HG02884 (cell line): ENCODE results near the gene ZMYND12.
"Not testable (repeated sequence)": the region's sequence is repeated elsewhere in the genome, so short reads cannot be mapped to it uniquely, and the experiment has no call there.

Experiments used
- ATAC-seq: cut with Tn5 transposase; IDR thresholded peaks from one replicate; pipeline ENCODE4 v1.9.1; 2021; ENCODE audit warnings: mild to moderate bottlenecking, moderate library complexity; ENCODE audit not compliant: unreplicated experiment

The ZMYND12 gene, protein sequence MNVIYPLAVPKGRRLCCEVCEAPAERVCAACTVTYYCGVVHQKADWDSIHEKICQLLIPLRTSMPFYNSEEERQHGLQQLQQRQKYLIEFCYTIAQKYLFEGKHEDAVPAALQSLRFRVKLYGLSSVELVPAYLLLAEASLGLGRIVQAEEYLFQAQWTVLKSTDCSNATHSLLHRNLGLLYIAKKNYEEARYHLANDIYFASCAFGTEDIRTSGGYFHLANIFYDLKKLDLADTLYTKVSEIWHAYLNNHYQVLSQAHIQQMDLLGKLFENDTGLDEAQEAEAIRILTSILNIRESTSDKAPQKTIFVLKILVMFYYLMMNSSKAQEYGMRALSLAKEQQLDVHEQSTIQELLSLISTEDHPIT

DNA sequence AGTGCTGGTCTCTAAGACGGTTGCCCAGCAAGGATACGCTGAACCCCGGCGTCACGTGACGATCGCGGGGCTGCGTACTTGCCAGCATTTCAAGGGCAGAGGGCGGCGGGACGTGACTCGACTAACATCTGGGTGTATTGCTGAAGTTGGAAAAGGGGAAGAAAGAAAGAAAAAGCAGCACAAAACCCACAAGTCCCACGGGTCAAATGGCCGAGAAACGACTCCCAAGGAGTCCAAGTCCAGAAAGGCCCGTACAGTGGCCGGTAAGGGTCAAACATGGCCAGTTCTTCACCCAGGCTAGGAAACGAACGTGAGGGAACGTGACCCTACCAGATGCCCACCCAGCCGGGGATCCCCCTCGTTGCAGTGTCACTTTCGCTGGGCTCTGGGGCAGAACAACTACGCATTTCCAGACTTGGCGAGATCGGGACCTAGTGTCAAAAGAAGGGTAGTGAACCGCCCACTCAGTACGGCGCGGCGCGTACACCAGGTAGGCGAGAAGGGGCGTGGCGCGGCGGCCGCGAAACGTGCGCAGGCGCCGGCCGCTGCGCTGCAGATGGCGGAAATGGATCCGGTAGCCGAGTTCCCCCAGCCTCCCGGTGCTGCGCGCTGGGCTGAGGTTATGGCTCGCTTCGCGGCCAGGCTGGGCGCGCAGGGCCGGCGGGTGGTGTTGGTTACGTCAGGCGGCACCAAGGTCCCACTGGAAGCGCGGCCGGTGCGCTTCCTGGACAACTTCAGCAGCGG, at the start of gene ZMYND12, which contains the start of gene PPCS:
ZMYND12 (minus strand) TSS at position 13 of the 744 bp plus-strand sequence. CDS start 25 bp downstream, outside the sequence.
PPCS (plus strand) TSS at position 534 of the 744 bp plus-strand sequence; CDS start at position 557, 23 bp downstream.
- peak; percentile 74 for ATAC-seq

DNA sequence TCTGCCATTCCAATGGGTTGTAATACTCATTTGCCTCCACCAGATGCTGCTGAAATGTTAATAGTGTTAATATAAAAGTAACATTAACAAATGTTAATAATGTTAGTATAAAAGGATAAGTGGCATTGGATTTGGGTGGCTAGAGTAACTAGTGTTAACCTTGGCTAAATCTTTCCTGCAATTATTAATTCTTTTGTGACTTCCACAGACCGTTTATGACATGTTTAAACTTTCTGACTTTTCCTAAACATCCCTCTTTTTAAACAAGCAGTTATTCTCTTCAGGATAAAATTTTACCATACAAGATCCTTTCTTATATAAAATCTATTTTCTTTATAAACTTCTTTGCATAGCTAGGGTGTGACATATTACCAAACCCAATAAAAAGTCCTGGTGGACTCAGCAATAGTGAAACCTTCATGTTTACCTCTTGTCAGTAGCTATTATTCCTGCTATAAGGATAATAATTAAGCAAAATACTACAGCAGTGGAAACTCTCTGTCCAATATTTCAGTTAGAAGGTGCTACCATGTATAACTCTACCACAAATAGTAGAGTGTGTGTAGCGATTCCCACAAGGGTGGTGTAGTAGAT, 48.8 kb upstream of the ZMYND12 start:
- no peak for ATAC-seq

DNA sequence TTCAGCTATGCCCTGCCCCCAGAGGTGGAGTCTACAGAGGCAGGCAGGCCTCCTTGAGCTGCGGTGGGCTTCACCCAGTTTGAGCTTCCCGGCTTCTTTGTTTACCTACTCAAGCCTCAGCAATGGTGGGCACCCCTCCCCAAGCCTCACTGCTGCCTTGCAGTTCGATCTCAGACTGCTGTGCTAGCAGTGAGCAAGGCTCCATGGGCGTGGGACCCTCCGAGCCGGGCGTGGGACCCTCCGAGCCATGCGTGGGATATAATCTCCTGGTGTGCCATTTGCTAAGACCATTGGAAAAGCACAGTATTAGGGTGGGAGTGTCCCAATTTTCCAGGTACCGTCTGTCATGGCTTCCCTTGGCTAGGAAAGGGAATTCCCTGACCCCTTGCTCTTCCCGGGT, 46.2 kb upstream of the ZMYND12 start:
- ATAC-seq: not testable (repeated sequence)

DNA sequence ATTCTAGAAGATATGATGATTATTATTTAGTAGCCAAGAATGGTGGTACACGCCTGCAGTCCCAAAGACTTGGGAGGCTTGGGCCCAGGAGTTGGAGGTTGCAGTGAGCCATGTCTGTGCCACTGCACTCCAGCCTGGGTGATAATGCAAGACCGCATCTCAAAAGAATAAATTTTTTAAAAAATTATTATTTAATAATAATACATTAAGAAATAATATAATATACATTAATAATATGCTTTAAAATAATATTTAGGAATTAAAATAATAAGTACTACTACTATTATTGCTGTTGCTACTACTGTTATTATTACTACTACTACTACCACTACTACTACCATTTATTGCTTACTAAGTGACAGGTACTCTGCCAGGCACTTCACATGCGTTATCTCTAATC, 34.4 kb upstream of the ZMYND12 start:
- no peak for ATAC-seq

DNA sequence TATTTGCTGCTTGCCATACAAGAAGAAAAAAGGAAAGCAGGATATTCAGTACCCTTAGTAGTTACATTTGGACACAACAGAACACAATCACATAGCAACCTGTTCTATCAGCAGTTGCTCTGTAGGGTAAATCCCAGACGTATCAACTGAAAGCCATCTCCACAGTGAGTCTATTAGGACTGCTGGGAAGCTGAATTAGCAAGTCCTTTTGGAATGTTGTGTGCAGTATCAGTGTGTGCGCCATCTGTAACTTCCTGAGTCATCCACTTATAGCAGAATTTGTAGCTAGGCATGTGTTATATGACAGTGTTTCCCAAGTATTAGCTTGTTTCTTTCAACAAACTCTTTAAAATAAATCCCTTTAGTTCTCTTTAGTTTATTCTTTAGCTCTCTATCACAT, 28.6 kb upstream of the ZMYND12 start:
- ATAC-seq: no peak

DNA sequence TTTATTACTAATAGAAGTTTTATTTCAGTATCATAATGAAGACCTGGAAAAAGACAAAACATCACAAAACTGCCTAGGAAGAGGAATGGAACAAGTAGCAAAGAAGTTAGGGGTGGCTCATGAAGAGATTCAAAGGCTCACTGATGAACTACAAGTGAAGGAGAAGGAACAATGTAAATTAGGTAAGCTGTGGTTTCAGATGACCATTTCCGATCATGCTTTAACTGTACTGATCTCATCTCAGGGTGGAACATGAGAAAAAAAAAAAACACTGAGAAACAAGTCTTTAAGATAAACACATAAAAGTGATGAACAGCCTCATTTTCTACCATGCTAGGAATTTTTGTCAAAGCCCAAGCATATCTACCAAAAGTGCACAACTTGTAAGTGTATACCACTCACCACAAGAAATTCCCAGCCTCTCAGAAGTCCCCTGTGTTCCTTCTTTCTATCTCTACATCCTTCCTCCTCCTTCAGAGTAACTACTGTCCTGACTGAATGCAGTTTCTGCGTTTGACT, 26.9 kb upstream of the ZMYND12 start:
- no peak for ATAC-seq

DNA sequence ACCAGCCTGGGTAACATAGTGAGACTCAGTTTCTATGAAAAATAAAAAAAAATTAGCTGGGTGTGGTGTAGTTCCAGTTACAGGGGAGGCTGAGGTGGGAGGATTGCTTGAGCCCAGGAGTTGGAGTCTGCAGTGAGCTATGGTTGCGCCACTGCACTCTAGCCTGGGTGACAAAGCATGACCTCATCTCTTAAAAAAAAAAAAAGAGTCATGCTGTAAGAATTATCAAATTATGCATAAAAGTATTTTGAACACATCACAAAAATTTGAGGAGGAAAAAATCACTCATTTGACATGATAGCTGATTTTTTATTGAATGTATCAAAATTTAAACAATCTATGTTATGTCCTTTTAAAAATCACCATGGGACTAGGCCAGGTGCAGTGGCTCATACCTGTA, 25.1 kb upstream of the ZMYND12 start:
- ATAC-seq: no peak

DNA sequence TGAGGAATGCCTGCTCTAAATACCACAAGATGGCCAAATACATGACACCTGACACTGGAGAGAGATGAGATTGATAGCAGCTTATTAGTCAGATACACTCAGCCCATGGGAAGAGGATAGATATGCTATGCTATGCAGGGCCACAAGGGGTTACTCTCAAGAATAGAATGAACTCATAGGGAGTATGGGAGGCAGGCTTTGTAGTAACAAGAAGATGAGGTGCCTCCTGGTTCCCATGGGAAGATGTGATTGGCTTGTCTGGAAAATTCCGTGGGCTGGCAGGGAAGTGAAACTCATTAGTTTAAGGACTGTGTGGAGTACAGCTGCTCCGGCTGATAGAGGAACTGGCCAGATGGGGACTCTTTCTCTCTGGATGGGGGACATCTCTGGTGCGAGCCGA, 23.8 kb upstream of the ZMYND12 start:
- no peak for ATAC-seq

DNA sequence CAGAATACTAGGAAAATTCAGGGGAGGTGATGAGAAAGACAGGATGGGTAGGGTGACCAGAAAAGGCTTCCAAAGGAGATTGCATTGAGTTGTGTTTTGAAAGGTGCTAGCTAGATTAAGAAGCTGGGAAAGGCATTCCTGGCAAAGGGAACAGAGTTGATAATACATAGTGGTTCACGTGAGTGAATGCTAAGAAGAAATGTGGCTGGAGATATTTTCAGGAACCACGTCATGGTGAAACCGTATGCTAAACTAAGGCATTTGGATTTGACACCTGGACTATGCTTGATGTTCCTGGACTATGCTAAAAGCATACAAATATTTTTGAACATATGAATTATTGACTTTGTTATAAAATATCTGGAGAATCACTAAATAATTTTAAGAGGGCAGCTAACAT, 22.0 kb upstream of the ZMYND12 start:
- no peak for ATAC-seq

DNA sequence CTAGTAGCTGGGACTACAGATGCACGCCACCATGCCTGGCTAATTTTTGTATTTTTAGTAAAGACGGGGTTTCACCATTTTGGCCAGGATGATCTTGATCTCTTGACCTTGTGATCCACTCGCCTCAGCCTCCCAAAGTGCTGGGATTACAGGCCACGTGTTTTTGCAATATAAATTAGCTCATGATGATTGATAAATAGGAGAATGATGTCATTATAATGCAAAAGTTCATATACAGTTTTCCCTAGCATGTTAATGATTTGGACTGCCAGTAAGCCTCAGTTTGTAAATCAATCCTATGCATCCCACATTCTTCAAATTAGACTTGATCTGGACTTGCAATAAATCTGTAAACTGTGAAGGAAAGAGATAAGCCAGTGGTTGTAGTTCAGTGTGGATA, 21.5 kb upstream of the ZMYND12 start:
- not testable (repeated sequence) for ATAC-seq

DNA sequence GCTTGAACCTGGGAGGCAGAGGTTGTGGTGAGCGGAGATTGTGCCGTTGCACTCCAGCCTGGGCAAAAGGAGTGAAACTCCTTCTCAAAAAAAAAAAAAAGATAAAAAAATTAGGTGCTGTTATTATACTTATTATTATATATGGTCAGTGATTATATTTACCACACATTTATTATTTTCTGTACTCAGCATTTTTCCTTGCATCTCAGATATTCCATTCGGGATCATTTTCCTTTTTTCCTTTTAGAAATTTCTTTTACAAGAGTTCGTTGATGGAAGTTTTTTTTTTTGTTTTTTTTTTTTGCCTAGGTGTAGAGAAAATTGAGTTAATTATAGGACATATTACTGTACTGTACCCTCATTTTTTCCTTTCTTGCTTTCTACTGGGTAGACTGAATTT, 20.8 kb upstream of the ZMYND12 start:
- ATAC-seq: no peak

DNA sequence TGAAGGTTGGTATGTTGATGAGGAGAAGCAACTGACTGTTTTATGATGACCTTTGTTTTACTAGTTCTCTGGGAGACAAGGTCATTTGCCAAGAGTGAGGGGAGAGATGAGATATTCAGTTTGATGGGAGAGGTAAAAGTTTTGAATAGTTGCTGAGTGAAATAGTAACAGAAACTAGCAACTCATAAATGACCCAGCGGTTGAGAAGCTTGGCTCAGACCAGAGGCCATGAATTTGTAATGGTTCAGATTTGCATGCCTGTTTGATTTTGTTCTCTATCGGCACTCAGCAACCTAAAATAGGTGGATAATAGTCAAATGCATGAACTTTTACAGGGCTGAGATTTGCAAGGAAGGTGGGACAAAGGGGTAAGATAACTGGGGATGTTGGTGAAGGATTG, 13.9 kb upstream of the ZMYND12 start:
- no peak for ATAC-seq

DNA sequence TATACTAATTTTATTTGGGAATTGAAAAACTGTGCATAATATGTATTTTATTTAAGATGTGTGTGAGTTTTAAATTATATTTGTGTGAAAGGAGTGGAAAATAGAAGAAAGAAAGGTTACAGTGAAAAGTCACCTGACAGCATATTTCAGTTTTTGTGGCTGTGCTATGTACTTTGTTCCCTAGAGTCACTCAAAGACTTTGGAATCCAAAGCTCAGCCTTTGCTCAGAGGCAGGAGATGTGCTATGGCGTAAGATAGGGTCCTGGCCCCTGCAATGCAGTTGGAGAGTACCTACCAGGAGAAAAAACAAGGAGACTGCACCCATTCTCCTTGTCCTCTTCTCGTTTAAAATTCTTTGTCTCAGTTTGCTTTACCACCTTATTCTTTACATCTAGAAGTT, 10.2 kb upstream of the ZMYND12 start:
- ATAC-seq: no peak

DNA sequence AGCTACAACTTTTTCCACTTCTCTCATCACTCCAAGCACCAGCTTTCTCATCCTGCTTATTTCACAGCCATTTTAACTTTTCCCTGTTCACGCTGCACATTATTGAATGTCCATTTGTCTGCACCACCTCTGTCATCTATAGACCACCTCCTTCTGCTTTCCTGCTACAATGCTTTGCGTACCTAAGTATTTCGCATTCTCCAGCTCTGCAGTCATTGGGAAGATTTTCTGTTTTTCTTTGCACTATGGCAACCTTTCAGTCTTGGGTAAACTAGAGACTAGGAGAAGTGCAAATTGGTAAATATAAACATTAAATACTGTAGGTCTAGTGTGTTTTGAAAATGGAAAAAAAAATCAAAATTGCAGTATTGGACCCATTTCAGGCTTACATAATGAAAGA, 8.1 kb upstream of the ZMYND12 start:
- no peak for ATAC-seq

DNA sequence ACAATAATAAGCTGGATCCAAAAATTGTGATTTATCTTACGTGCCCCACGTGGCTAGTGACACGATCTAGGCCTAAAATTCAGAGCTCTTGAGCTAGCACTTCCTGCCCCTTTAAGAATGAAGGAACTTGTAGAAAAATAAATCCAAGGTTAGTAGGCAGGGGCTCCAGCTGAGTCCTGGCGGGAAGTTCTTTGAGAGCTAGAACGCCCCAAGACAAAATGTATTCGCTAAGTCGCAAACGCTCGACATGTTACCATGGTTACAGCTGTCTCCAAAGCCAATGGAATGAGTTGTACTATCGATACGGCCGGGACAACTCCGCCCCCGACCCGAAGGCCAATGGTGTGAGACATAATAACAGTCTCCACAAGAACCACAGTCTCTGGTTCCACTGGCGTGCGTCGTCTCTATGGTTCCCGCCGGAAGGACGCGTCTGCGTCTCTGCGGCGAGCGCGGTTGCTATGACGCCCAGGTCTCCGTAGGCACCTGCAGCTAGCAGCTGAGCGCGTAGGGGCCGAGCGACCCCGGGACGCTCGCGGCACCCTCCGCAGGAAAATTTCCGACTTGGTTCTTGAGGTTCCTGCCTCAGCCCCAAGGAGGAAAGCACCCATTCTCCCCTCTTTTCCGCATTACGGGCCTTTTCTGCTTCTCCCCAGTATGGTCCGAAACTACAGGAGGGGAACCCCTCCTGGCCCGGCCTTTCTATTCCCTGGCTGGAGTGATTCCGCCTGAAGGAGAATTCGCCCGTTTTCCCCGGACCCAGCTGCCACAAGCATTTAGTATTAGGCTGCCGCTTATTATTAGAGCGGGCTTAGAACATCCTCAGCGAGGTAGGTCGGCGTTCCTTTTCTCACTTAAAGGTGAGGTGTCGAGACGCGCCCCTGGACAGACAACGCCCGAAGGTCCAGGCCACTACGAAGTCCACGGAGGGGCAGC, 7.3 kb upstream of the ZMYND12 start, which contains the start of gene CCDC30:
CCDC30 (plus strand) TSS at position 459 of the 936 bp plus-strand sequence. CDS start 17,266 bp downstream, outside the sequence.
- ATAC-seq: peak; percentile 97

DNA sequence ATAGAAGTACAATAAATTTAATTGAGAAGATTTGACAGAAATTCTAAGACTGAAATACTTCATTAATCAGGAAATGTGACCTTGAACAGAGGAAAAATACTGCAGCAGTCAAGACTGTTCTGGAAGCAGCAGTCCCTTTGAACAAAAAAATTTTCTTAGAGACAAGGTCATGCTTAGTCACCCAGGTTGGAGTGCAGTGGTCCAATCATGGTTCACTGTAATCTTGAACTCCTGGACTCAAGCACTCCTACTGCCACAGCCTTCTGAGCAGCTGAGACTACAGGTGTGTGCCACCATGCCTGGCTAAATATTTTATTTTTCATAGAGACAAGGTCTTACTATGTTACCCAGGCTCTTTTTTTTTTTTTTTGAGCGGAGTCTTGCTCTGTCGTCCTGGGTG, 5.4 kb upstream of the ZMYND12 start:
- ATAC-seq: no peak

DNA sequence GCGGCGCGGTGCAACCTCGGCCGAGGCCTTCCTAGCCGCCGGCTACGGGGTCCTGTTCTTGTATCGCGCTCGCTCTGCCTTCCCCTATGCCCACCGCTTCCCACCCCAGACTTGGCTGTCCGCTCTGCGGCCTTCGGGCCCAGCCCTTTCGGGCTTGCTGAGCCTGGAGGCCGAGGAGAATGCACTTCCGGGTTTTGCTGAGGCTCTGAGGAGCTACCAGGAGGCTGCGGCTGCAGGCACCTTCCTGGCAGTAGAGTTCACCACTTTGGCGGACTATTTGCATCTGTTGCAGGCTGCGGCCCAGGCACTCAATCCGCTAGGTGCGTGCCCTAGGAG, 900 bp upstream of the ZMYND12 start:
- ATAC-seq: peak; percentile 40

DNA sequence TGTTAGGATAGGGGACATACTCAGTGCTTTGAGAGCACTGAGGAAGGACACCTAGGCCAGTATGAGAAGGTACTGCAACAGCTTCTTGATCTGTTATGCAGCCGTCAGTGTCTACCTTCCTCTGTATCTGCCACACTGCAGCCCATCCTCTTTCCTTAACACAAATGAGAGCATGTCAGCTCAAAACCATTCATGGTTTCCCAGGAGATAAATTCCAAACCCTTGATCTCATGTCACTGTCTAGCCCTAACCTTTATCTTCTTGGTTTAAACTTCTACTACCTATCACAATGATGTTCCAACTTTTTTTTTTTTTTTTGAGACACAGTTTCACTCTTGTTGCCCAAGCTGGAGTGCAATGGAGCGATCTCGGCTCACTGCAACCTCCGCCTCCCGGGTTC, 1.4 kb downstream of the ZMYND12 start:
- ATAC-seq: no peak

DNA sequence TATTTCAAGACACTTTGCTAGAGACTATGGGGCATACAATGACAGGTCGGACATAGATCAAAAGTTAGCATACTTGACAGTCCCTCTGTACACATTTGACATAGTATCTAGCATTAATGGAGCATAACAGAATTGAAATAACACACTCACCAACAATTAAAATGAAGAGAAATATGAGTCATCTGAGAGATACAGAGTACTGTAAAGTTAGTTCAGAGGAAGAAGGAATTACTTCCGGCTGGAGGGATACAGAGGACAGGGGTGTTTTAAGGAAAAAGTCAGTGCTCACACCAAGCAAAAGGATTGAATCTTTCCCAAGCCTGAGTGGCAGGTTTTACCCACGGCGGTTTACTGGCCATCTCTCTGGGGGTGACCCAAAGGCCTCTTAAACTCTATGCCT, 2.4 kb downstream of the ZMYND12 start:
- no peak for ATAC-seq

DNA sequence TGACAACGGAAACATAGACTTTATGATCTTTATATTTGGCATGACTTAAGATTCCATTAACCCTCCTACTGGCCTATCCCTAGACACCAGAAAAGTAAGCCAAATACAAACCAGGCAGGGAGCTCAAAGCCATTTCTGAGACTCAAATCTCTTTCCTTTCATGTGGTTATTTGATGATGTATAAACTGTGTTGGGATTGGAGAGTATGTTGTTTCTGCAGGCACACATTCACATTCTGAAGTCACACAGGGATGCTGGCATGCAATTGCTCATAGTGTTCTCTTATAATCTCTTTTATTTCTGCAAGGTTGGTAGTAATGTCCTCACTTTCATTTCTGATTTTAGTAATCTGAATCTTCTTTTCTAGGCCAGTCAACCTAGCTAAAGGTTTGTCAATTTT, 5.8 kb downstream of the ZMYND12 start:
- ATAC-seq: no peak
